HFFc6 (cell line): ENCODE data around the gene ACOXL. TPM values are rescaled to one million over a fixed set of nuclear protein-coding genes. Genes with fewer than 3 reads are reported as not detected.

Experiments
- DNase-seq: peaks from one replicate; pipeline ENCODE4 v3.0.0-alpha.2; 2018
- H3K27ac Mint-ChIP-seq: 2 replicates; pipeline ENCODE4 v1.8.0; 2020; ENCODE audit warnings: mild to moderate bottlenecking, mixed read lengths
- H3K27me3 Mint-ChIP-seq: 2 replicates; pipeline ENCODE4 v1.8.0; 2021; ENCODE audit warnings: mild to moderate bottlenecking, moderate library complexity, mixed read lengths; ENCODE audit not compliant: insufficient read depth
- H3K36me3 Mint-ChIP-seq: 2 replicates; pipeline ENCODE4 v1.8.0; 2021; ENCODE audit warnings: low read depth, mixed read lengths
- H3K4me1 Mint-ChIP-seq: 2 replicates; pipeline ENCODE4 v1.8.0; 2020; ENCODE audit warnings: low read depth, mixed read lengths
- H3K4me3 Mint-ChIP-seq: 2 replicates; pipeline ENCODE4 v1.8.0; 2020; ENCODE audit warnings: mild to moderate bottlenecking, moderate library complexity, mixed read lengths
- H3K9me3 Mint-ChIP-seq: 2 replicates; pipeline ENCODE4 v1.8.0; 2020; ENCODE audit warnings: mild to moderate bottlenecking, mixed read lengths
- CTCF ChIP-seq: fragments of 200-600 bp; sonication (generic); IDR thresholded peaks from 2 replicates; pipeline ENCODE4 v1.5.0; 2021; ENCODE audit warnings: antibody characterized with exemption, mild to moderate bottlenecking
- total RNA-seq, 6 experiments: library from RNA; stranded (reverse); fragmentation: NEBNext Ultra II Directional; extraction: Animal tissue kit (Norgen Biotek cat#: 25700); gene quantifications; 2 replicates in 1 of 6; 3 replicates in 5 of 6; pipeline ENCODE4 v1.2.3, GENCODE V29; 2021

The ACOXL gene
- total RNA-seq, 6 experiments from 2014 or later, result not detected

GRCh38 chr2:110869472-110870446 lies 137.4 kb downstream of the ACOXL start:
- Mint-ChIP-seq H3K4me3 (no peak overlapping the region), H3K36me3 (no peaks in the 10 kb centered on the region), H3K9me3 (no peaks in the 10 kb centered on the region), H3K27ac (no peak overlapping the region), H3K4me1 (peaks cover 14% of the 10 kb centered on the region), H3K27me3 (peaks cover 34% of the 10 kb centered on the region)
- no peak for DNase-seq
- TF ChIP-seq CTCF, result no peak

GRCh38 chr2:110870545-110870944 lies 138.2 kb downstream of the ACOXL start:
- Mint-ChIP-seq H3K27me3 (peaks cover 36% of the 10 kb centered on the region), H3K27ac (no peak overlapping the region)
- TF ChIP-seq CTCF, result no peak

GRCh38 chr2:110871637-110872036 lies 139.3 kb downstream of the ACOXL start:
- no peaks in the 10 kb centered on the region for H3K36me3 Mint-ChIP-seq
- no peak for DNase-seq
- no peak overlapping the region for H3K4me3 Mint-ChIP-seq
- H3K27me3 Mint-ChIP-seq, result peaks cover 34% of the 10 kb centered on the region
- no peaks in the 10 kb centered on the region for H3K9me3 Mint-ChIP-seq
- peaks cover 7% of the 10 kb centered on the region for H3K4me1 Mint-ChIP-seq
- no peak overlapping the region for H3K27ac Mint-ChIP-seq
- no peak for TF ChIP-seq CTCF

More at GRCh38 chr2:110870545-110870944, 138.2 kb downstream of the ACOXL start:
- Mint-ChIP-seq H3K4me3 (no peak overlapping the region), H3K4me1 (peaks cover 8% of the 10 kb centered on the region), H3K36me3 (no peaks in the 10 kb centered on the region), H3K9me3 (no peaks in the 10 kb centered on the region)
- no peak for DNase-seq

- Mint-ChIP-seq H3K27ac (no peak overlapping the region), H3K4me3 (no peak overlapping the region), H3K36me3 (no peaks in the 10 kb centered on the region), H3K4me1 (peaks cover 7% of the 10 kb centered on the region), H3K9me3 (no peaks in the 10 kb centered on the region), H3K27me3 (peaks cover 26% of the 10 kb centered on the region)
- TF ChIP-seq CTCF, result no peak
- no peak for DNase-seq
These were observed 140.1 kb downstream of the ACOXL start for GRCh38 chr2:110872521-110872920.

- no peak overlapping the region for H3K27ac Mint-ChIP-seq
- H3K4me1 Mint-ChIP-seq, result peaks cover 7% of the 10 kb centered on the region
- no peak for TF ChIP-seq CTCF
- peaks cover 3% of the 10 kb centered on the region for H3K9me3 Mint-ChIP-seq
- no peak for DNase-seq
- H3K36me3 Mint-ChIP-seq, result peaks cover 2% of the 10 kb centered on the region; the same call in 1 of the 2 replicates
- peaks cover 29% of the 10 kb centered on the region for H3K27me3 Mint-ChIP-seq
- H3K4me3 Mint-ChIP-seq, result no peak overlapping the region
These were observed 140.7 kb downstream of the ACOXL start for GRCh38 chr2:110873056-110873502.
